GM04504 (cell line): Measurements from ENCODE around the gene CACNA1F.

ENCODE experiments used
- DNase-seq: peaks from one replicate; pipeline ENCODE4 v3.0.0-alpha.2; 2012; ENCODE audit warnings: low read depth

Gene CACNA1F

DNA sequence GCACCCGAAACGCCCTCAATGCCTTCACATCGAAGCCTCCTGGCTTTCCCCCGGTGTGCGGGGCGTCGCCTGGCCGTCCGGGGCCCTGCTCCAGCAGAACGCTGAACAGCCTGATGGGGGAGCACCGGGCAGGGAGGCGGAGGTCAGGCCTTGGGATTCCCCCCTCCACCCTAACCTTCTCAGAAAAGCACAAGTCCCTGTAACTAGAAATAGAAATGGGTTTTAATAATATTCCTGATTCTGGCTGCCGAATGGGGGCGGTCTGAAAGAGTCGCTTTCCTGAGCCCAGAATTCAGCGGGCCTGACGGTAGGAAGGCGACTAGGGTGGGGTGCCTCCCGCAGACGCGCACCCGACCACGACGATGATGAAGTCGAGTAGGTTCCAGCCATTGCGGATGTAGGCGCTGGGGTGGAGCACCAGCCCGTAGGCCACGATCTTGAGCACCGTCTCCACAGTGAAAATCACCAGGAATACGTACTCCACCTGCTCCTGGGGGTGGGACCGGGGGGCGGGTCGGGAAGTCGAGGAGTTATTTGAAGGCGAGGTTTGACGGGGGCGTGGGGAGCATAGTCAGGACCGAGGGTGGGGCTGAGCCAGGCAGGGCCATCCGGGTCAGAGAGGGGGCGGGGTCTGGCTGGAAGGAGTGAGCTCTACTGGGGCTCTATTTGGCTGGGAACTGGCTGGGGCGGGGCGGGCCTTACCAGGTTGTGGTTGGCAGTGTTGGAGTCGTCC lies 2.5 kb downstream of the CACNA1F start:
- no peak for DNase-seq

DNA sequence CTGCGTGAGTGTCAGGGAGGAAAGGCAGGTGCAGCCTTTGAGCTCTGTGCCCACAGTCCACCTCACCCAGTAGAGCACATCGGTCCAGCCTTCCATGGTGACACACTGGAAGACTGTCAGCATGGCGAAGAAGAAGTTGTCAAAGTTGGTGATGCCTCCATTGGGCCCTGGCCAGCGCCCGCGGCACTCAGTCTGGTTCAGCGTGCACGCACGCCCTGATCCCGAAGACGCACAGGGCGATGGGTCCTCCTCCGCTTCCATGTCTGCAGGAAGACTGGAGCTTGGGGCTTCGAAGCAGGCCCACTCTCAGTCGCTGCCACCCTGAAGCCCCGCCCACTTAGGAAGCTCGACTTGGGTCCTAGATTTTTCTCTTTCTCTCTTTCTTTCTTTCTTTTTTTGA lies 5.0 kb downstream of the CACNA1F start:
- no peak for DNase-seq

DNA sequence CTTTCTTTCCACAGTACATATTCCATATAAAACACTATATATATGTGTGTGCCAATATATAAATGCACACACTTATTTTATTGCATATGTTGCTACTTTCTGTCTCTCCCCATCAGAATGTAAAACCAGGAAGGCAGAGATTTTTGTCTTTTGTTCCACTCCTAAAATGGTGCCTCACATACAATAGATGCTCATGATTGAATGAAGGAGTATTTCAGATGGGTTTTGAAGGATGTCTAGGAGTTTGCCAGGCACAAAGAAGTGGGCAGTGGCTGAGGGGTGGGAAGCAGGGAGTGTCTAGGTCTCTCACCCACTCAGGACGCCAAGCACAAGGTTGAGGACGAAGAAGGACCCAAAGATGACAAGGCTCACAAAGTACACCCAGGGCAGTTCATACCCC lies 5.4 kb downstream of the CACNA1F start:
- no peak for DNase-seq

DNA sequence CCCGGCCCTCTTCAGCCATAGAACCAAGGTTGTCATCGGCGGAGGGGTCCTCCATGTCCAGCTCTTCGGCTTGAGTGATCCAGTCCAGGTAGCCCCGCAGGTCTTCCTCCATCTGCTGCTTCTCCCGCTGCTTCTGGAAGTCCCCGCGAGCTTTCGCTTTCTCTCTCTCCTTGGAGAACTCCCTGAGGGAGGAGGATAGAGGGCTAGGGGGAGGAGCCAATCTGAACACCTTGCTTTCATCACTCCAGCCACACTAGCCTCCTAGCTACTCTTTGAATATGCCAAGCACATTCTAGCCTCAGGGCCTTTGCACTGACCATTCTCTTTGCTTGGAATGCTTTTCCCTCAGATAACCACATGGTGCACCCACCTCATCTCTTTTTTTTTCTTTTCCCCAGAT lies 6.2 kb downstream of the CACNA1F start:
- no peak for DNase-seq

DNA sequence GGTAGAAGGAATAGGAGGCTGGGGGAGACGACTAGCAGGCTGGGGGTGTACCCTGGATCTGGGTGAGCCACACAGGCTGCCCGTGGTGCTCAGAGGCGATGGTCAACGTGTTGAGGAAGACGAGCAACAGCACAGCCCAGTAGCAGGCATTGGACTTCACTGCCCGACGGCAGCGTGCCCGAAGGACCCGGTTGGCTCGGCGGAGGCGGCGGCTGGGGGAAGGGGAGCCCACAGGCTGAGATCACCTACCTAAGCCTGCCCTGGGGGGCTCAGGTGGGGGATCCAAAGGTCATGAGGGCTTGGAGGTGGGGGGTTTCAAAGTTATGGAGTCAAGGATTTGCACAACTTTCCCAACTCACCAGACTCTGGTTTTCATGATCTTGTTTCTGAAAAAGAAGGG lies 7.3 kb downstream of the CACNA1F start:
- no peak for DNase-seq

DNA sequence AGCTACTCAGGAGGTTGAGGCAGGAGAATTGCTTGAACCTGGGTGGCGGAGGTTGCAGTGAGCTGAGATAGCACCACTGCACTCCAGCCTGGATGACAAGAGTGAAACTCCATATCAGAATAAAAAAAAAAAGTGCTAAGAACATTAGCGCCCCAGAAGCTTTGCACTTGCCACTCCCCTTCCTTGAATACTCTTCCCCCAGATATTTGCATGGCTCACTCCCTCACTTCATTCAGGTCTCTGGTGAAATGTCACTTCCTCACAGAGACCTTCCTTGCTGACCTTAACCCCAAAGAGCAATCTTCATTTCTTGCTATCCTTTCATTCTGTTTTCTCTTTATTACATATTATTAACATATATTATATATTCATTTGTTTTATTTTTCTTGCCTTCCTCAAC lies 11.3 kb downstream of the CACNA1F start:
- DNase-seq, result no peak

DNA sequence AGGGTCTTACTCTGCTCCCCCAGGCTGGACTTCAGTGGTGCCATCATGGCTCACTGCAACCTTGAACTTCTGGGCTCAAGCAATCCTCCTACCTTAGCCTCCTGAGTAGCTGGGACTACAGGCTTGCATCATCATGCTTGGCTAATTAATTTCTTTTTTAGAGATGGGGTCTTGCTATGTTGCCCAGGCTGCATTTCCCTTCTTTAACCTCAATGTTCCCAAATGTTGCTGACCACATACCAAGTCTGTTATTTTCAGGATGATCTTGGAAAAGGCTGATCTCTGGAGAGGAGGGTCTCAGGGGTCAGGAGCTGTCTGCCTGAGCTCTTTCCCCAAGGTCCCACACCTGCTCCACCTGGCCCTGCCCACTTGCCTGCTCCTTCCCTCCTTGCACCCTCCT lies 13.0 kb downstream of the CACNA1F start:
- no peak for DNase-seq

DNA sequence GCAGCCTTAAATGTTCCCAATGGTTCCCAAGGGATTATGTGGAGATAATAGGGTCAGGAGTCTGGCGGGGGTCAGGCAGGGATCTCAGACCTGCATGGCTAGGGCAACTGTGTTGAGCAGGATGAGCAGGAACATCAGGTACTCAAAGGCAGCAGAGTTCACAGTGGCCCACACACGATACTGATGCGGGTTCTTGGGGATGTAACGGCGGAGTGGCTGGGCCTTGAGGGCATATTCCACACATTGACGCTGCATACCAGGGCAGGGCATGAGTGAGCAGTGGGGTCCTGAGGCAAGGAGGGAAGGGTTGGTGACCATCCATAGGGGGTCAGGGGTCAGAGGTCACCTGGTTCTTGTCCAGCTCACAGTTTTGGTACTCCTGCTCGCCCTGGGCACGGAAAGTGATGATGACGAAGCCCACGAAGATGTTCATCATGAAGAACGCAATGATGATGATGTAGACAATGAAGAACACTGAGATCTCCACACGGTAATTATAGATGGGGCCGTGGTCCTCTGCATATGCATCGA lies 18.1 kb downstream of the CACNA1F start:
- DNase-seq, result no peak

DNA sequence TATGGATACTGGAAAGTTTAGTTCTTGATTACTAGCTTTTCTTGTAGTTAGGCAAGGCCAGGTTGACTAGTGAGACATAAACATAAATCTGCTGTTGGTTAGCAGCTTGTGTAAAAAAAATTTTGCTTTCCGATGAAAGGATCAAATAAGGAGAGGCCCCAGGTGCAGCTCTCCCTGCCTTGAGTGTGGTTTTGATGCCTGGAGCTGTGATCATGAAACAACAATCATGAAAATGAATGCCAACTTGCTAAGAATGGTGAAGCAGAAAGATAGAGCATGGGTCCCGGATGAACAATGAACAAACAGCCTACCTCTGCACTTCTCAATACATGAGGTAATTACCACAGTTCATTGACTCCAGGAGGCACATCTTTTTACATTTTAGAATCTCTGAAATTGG lies 18.7 kb downstream of the CACNA1F start:
- no peak for DNase-seq

DNA sequence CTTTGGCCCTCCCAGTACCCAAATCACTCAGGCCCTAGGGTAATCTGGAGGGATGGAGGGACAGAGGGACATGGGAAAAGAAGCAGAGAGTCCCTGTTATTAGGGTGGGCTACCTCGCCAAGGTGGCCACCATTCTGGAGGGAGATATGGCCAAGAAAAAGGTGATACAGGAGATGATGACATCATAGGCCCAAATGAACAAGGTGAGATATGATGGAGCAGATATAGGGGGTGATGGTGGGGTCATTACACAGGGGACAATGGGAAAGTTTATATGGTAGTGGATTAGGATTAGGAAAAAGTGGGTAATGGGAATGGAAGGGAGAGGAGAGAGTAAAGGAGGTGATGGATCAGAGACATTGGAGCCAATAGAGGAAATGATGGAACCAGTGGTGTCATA lies 20.3 kb downstream of the CACNA1F start:
- DNase-seq, result no peak

DNA sequence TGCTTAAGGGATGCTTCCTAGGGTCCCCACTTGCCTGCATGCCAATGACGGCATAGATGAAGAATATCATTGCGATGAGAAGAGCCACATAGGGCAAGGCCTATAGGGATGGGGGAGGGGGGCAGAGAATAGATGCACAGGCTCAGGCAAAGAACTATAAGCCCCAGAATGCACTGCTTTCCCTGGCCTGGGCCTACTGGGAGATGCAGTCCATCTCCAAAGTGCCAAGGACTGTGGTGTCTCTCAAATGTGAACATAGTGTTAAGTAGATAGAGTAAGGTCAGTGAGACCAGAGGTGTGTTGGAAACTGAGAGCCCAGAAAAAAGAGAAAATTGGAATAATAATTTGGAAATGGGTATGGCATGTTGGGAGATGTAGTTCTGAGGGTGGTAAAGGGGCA lies 20.9 kb downstream of the CACNA1F start:
- no peak for DNase-seq

DNA sequence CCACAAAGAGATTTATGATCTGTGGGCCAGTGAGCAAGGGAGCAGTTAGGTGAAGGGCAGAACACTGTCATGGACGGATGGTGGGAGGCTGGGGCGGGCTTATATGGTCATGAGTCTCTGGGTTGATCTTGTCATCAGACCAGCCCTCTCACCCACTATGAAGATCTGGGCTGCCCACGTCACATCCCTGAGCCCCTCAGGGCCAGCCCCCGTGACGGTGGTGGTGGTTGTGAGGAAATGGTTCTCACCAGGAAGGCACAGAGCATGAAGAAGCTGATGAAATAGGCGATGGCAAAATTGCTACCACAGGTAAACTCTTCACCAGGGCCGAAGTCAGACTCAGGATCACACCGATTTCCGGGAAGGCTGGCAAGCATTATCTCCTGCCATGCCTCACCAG lies 22.1 kb downstream of the CACNA1F start:
- no peak for DNase-seq

DNA sequence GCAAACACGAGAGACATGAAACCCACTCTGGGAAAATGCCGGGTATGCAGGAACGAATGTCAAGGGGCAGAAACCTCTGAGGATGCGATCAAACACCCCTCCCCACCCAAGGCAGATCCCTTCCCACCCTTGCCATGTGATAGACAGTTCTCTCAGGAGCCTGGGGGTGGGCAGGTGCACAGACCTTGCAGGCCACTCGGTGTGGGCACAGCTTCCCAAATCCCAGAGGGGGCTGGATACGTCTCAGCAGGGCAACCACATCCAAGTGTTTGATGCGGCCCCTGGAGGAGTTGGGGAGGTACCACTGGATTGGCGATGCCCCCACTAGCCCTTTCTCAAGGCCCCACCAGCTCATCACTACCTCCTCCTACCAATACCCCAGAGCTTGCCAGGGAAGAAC lies 22.7 kb downstream of the CACNA1F start:
- DNase-seq, result no peak

DNA sequence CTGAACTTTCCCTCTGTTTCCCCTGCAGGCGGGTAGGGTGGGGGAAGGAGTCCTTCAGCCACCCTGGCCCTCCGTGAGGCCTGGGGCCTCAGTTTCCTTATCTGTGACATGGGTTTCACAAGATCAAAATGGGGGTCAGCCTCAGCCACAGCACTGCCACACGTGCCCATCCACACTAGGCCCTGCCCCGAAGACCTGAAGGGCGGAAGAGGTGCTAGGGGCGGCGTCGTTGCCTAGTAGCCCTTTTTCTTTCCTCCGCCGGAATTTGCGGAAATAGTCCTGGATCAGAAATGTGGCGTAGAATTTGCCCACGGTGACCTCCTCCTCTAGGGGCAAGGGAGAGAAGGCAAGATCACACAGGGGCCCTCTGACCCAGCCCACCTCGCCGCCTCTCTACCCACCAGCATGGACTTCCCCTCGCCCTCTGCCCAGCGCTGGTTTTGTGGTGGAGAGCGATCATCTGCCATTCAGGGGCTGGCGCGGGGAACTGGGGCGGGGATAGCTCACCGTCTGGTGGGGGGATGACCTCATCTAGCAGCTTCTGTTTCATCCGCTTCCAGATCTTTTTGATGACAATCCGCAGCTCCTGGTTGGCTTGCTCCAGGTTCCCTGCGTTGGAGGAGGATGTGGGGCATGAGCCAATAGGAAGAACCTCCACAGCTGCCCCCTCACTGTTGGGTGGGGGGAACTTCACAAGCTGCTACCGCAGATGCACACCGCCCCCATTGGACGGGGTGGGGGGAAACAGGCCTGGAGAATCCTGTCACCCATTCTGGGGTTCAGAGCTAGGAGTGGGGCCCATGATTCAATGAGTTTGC lies 23.5 kb downstream of the CACNA1F start:
- DNase-seq, result no peak

DNA sequence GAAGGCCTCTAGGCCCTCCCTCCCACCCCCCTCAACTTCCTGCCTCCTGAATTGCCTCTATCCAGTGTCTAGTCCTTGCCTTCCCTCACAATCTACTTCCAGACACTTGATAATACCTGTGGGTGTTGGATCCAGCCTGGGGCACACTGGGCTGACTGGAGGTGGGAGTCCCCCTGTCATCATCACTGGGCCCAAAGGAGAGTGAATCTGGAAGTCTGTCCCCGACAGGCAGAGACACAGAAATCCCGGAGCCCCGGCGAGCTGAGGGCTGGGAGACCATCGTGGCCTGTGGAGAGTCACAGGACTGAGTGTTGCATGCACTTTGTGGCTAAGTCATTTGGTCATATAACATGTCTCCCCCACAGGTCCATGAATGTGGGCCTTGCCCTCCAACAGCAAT lies 24.7 kb downstream of the CACNA1F start:
- no peak for DNase-seq

DNA sequence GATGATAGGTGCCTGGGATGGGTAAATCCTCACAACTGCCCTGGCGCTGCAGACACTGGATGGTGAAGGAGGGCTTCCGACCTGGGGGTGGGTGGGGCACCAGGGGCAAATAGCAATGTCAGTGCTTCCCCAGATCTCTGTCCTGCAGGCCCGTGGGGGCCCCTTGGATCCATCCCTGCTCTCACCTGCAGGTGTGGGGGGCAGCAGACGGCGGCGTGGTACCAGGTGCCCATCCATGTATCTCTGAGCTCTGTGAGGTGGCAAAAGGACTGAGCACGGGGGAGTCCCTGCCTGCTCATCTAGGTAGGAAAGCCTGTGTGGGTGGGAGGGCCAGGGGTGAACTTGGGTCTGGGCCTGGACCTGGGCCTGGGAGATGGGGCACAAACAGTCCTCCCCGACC lies 26.6 kb downstream of the CACNA1F start:
- no peak for DNase-seq

DNA sequence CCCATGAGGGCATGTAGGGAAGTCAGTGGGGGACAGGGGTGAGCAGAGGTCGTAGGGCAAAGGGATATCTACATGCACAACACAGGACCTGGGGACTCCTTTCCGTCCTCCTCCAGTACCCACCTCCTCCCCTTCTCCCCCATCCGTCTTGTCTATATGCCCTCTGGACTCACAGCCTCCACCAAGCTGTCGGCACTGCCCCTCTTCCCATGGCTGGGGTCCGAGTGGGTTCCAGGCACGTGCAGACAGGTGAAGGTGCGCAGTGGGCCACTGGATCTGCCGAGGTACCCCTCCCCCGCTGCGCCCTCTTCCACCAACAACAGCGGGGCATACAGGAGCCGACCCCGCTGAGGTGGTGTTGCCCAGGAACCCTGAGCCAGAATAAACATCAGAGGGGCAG lies 27.7 kb downstream of the CACNA1F start:
- no peak for DNase-seq

DNA sequence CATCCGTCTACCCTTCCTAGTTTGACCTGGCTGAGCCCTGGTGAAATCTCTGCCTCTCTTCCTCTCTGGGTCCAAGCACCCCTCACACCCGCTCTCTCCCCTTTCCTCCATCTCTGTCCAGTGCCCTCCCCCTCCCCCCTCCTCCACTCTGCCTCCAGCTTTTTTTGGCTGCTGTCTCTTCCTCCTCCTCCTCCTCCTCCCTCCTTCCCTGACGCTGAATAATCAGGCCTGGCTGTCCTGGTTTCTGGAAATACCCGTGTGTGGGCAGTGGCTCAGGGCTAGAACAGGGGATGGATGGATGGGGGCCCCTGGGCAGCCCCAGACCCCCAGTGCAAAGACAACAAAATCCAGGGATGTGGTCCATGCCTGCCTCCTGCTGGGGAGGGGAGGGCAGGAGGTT lies 28.4 kb downstream of the CACNA1F start:
- DNase-seq, result no peak

DNA sequence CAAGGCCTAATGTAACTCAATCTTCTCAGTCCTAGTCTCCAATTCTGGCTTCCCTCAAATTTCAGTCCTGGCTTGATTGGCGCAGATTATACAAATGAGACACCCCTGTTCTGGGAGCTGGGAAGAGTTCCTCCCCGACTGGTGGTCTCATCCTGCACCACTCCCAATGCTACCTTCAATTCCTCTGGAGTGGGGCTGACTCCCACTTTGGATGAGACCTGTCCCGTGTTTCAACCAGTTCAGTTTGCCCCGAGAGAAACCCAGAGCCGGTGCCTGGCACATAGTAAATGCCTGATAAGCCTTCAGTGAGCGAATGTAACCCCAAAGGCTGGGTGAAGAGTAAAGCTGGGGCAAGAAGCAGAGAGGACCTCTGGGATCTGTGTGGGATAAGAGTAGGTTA lies 29.1 kb downstream of the CACNA1F start:
- no peak for DNase-seq

DNA sequence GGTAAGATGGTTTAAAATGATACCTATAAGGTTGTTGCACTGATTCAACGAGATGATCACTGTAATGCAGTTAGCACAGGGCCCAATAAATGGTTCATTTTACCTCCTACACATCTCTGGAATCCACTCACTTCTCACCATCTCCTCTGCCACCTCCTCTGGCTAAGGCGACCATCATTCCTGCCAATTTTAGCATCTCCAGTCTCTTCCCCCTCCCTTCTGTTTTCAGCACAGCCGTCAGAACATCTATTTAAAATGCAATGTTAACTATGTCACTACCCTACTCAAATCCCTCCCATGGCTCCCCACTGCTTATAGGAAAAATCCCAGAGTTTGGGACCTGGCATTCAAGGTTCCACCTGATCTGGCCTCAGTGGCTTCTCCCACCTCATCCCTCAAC lies 29.6 kb downstream of the CACNA1F start:
- DNase-seq, result no peak

DNA sequence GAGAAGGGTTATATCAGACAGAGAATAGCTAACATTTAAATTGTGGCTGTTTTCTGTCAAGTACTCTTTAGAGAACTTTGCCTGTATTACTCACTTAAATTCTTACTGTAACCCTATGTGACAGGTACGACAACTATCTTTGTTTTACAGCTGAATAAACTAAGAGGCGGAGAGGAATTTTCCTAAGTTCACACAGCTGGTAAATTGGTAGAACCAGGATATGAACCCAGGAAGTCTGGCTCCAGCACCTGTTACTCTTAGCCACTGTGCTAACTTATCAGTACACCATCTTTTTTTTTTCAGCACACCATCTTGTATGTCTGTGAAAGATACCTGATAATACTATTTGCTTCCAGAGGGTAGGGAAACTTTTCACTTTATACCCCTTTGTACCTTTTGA lies 31.1 kb downstream of the CACNA1F start:
- DNase-seq, result no peak

DNA sequence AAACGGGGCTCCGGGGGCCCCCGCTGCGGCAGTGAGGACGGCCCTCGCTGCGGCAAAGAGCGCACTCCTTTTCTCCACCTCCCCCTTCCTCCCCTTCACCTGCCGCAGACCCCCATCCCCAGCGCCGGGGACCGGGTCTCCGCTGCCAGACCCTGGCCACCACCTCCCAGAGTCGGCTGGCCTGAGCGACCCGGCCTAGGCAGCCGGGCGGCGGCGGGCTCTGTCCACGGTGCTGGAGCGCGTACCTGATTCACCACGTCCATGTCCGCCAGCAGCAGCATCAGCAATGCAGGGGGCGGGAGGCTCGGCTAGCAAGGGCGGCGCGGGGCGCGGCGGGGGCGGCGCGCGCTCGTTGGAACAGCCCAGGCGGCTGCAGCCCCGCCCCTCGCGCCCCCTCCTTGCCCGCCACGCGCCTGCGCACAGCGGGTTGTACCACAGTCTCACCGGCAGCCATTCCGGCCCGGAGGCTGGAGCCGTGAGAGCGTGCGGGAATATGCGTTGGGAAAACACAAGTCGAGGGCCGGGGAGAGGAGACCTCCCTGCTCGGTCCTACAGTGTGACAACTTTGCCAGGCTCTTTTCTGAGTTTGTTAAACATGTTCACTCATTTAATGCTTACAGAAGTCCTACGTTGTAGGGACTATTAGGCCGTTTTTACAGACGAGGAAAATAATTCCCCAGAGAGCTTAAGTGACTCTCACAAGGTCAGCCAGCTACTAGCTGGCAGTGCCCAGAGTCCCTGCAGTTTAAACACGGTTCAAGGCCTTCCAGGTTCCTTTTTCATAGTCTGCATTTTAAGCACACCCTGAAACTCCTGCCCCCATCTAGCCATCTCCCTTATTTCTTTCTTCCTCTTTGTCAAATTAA lies 33.0 kb downstream of the CACNA1F start, which contains the start of gene SYP:
TSS of gene SYP (minus strand) at position 288 of the 866 bp plus-strand sequence. CDS start at position 281, 7 bp downstream.
- peak; percentile 61 for DNase-seq

DNA sequence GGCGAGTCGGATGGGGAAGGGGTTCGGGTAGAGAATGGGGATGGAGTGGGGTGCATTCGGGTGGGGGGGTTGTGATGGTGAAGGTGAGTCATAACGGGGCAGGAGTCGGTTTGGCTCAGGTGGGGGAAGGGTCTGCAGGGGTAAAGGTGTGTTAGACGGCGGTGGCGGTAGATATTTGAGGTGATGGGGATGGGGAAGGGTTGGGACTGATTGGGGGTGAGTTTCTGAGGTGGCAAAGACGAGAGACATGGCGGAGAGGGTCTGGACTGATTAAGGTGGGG lies 33.9 kb downstream of the CACNA1F start:
- no peak for DNase-seq
